ENCODE data around the gene MSANTD1.

DNA sequence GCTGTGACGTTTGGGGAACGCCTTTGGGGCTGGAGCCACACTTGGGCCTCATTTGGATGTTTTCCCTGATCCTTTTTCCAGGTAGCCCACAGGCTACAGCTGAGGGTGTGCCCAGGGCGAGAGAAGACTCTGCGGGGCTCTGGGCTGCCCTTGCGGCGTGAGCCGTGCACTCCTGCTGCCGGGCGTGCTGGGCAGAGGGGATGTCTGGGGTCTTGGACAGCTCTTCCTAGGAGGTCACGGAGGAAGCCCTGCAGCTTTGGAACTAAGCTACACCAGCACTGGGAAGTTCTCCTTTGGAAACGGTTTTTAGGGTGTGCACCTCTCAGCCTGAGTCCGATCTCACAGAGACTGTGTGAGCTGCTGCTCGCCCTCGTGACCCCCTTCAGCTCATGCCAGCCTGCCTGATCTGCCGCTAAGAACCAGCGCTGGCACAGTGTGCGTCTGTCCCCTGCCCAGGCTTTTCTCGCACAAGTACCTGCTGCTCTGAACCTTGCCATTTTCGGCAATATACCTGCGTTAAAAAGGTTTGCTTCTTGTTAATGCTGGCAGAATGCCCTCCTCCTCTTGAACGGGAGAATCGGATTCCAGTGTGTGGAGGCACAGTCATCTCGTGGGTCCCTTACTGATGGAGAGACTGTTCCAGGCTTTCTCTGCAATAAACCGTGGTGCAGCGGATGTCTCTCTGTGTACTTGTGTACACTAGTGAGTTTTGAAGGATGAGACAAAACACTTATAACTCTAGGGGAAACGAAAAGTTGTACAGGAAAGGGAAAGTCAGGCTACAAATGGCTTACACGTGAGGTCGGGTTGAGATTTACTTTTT is 14.3 kb downstream of the MSANTD1 start:
- TF ChIP-seq POU5F1 (IDR thresholded peaks at IDR 0.05; ENCODE audit: low read depth, low read length), result no peak
- TF ChIP-seq, protein P1, sequence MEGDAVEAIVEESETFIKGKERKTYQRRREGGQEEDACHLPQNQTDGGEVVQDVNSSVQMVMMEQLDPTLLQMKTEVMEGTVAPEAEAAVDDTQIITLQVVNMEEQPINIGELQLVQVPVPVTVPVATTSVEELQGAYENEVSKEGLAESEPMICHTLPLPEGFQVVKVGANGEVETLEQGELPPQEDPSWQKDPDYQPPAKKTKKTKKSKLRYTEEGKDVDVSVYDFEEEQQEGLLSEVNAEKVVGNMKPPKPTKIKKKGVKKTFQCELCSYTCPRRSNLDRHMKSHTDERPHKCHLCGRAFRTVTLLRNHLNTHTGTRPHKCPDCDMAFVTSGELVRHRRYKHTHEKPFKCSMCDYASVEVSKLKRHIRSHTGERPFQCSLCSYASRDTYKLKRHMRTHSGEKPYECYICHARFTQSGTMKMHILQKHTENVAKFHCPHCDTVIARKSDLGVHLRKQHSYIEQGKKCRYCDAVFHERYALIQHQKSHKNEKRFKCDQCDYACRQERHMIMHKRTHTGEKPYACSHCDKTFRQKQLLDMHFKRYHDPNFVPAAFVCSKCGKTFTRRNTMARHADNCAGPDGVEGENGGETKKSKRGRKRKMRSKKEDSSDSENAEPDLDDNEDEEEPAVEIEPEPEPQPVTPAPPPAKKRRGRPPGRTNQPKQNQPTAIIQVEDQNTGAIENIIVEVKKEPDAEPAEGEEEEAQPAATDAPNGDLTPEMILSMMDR (IDR thresholded peaks at IDR 0.05; ENCODE audit: control extremely low read depth in 1 of 3, insufficient read depth in 1 of 3, low read depth in 1 of 3, low read length in 3 of 3), result no peak
- no peak for TF ChIP-seq CHD1 (IDR thresholded peaks at IDR 0.05; ENCODE audit: low read depth, low read length)

Data from H1 (cell line).